Endodermal cell (in vitro differentiated cells): Measurements from ENCODE around the gene TMEM134. TPM values are rescaled to one million over a fixed set of nuclear protein-coding genes. Genes with fewer than 3 reads are reported as not detected.
"Not testable (repeated sequence)": the region's sequence is repeated elsewhere in the genome, so short reads cannot be mapped to it uniquely, and the experiment has no call there.

Source experiments
- DNase-seq: peaks from one replicate; pipeline ENCODE4 v3.0.0-alpha.2; 2017
- H3K27ac ChIP-seq: 2 replicates; pipeline ENCODE4 v1.5.1; 2013; ENCODE audit warnings: mild to moderate bottlenecking, low read depth, low read length, moderate library complexity
- H3K27me3 ChIP-seq: 2 replicates; pipeline ENCODE4 v1.6.1; 2013; ENCODE audit warnings: mild to moderate bottlenecking, low read length, moderate library complexity; ENCODE audit not compliant: insufficient read depth, control insufficient read depth, poor library complexity, severe bottlenecking
- H3K36me3 ChIP-seq: 2 replicates; pipeline ENCODE4 v1.7.0; 2013; ENCODE audit warnings: mild to moderate bottlenecking, low read length, moderate library complexity; ENCODE audit not compliant: control insufficient read depth, insufficient read depth
- H3K4me1 ChIP-seq: one replicate; pipeline ENCODE4 v1.7.0; 2013; ENCODE audit warnings: low read length; ENCODE audit not compliant: control insufficient read depth, insufficient read depth
- H3K4me3 ChIP-seq: 2 replicates; pipeline ENCODE4 v1.5.1; 2013; ENCODE audit warnings: mild to moderate bottlenecking, low read length, moderate library complexity
- H3K9ac ChIP-seq: 2 replicates; pipeline ENCODE4 v1.6.1; 2013; ENCODE audit warnings: mild to moderate bottlenecking, low read length, moderate library complexity; ENCODE audit not compliant: poor library complexity, severe bottlenecking; ENCODE audit errors: extremely low read depth
- H3K9me3 ChIP-seq: 2 replicates; pipeline ENCODE4 v1.6.1; 2013; ENCODE audit warnings: mild to moderate bottlenecking, low read length, moderate library complexity; ENCODE audit not compliant: control insufficient read depth
- H3K27ac Mint-ChIP-seq: 2 replicates; pipeline ENCODE4 v1.8.0; 2020; ENCODE audit warnings: mixed read lengths
- H3K27me3 Mint-ChIP-seq: 2 replicates; pipeline ENCODE4 v1.8.0; 2021; ENCODE audit warnings: mild to moderate bottlenecking, mixed read lengths; ENCODE audit not compliant: insufficient read depth
- H3K36me3 Mint-ChIP-seq: 2 replicates; pipeline ENCODE4 v1.8.0; 2020; ENCODE audit warnings: low read depth, mixed read lengths
- H3K4me1 Mint-ChIP-seq: 2 replicates; pipeline ENCODE4 v1.8.0; 2020; ENCODE audit warnings: mixed read lengths
- H3K4me3 Mint-ChIP-seq: 2 replicates; pipeline ENCODE4 v1.8.0; 2020; ENCODE audit warnings: mild to moderate bottlenecking, moderate library complexity, mixed read lengths
- H3K9me3 Mint-ChIP-seq: 2 replicates; pipeline ENCODE4 v1.8.0; 2020; ENCODE audit warnings: mild to moderate bottlenecking, mixed read lengths
- CTCF ChIP-seq: fragments of 200-600 bp; sonication (generic); conservative IDR thresholded peaks from 2 replicates; pipeline ENCODE4 v1.5.0; 2021; ENCODE audit warnings: antibody characterized with exemption, mild to moderate bottlenecking
- WGBS, 2 experiments: methylation state at CpG; one replicate each; pipeline versions ENCODE4 v1.1.5 to v1.1.7; 2013; ENCODE audit warnings: missing lambda C conversion rate in 2 of 2, mixed read lengths in 1 of 2; ENCODE audit not compliant: insufficient coverage in 1 of 2, insufficient read length in 1 of 2; 5-methylcytosine and 5-hydroxymethylcytosine counted together
- total RNA-seq, 2 donors: library from RNA; stranded (reverse); fragmentation: NEBNext Ultra II Directional in 1 of 2; extraction: Animal tissue kit (Norgen Biotek cat#: 25700) in 1 of 2; gene quantifications; 2 replicates in 1 of 2; 3 replicates in 1 of 2; pipeline ENCODE4 v1.2.1, GENCODE V29; 2021

Gene TMEM134
- total RNA-seq, 2 donors from 2014 or later = 67.4 to 87.8 TPM

- no peak for DNase-seq
- H3K27me3 ChIP-seq = no peaks in the 10 kb centered on the region
- 83 to 94% methylated on average over 10 to 19 of the region's 19 CpGs for WGBS, 2 experiments
- H3K4me3 ChIP-seq = peak overlapping the region; percentile 85
- Mint-ChIP-seq H3K27me3 (peaks cover 24% of the 10 kb centered on the region), H3K36me3 (peaks cover 2% of the 10 kb centered on the region), H3K27ac (peak overlapping the region; percentile 78), H3K4me3 (peak overlapping the region; percentile 70), H3K4me1 (peaks cover 3% of the 10 kb centered on the region), H3K9me3 (peaks cover 6% of the 10 kb centered on the region)
- peak overlapping the region; percentile 35 for H3K9ac ChIP-seq
- no peak overlapping the region for H3K27ac ChIP-seq
- H3K4me1 ChIP-seq = no peaks in the 10 kb centered on the region
- H3K36me3 ChIP-seq = no peaks in the 10 kb centered on the region
- TF ChIP-seq CTCF = no peak
- no peaks in the 10 kb centered on the region for H3K9me3 ChIP-seq
These were observed 13.3 kb upstream of the TMEM134 start for GRCh38 chr11:67482275-67482826.

GRCh38 chr11:67477344-67478050 lies 8.4 kb upstream of the TMEM134 start:
- H3K4me1 Mint-ChIP-seq, DNase-seq: not testable (repeated sequence)
- WGBS, 2 experiments = 90 to 97% methylated on average over 3 to 12 of the region's 16 CpGs

GRCh38 chr11:67476692-67477091 lies 7.6 kb upstream of the TMEM134 start:
- peaks cover 14% of the 10 kb centered on the region for H3K9me3 Mint-ChIP-seq
- not testable (repeated sequence) for DNase-seq, H3K9me3 ChIP-seq, H3K27ac Mint-ChIP-seq, H3K4me3 Mint-ChIP-seq, H3K27me3 ChIP-seq, H3K27me3 Mint-ChIP-seq, H3K27ac ChIP-seq, H3K36me3 Mint-ChIP-seq, H3K36me3 ChIP-seq, H3K4me3 ChIP-seq, H3K4me1 ChIP-seq, H3K9ac ChIP-seq, H3K4me1 Mint-ChIP-seq
- 87 to 96% methylated on average over 9 to 10 of the region's 10 CpGs for WGBS, 2 experiments

More at GRCh38 chr11:67477344-67478050, 8.4 kb upstream of the TMEM134 start:
- not testable (repeated sequence) for H3K4me3 Mint-ChIP-seq, H3K9ac ChIP-seq, H3K36me3 ChIP-seq, H3K27ac ChIP-seq, H3K4me1 ChIP-seq, H3K9me3 ChIP-seq, H3K27me3 ChIP-seq, H3K27ac Mint-ChIP-seq, H3K4me3 ChIP-seq, H3K27me3 Mint-ChIP-seq, H3K36me3 Mint-ChIP-seq
- H3K9me3 Mint-ChIP-seq = peaks cover 14% of the 10 kb centered on the region

- no peak overlapping the region for H3K27ac ChIP-seq
- no peak overlapping the region for H3K4me3 Mint-ChIP-seq
- no peaks in the 10 kb centered on the region for H3K36me3 Mint-ChIP-seq
- H3K27ac Mint-ChIP-seq = no peak overlapping the region
- no peaks in the 10 kb centered on the region for H3K27me3 ChIP-seq
- no peak overlapping the region for H3K9ac ChIP-seq
- H3K9me3 Mint-ChIP-seq = peaks cover 12% of the 10 kb centered on the region
- TF ChIP-seq CTCF = no peak
- H3K36me3 ChIP-seq = no peaks in the 10 kb centered on the region
- WGBS, 2 experiments = 68 to 91% methylated on average over 5 to 7 of the region's 7 CpGs
- H3K27me3 Mint-ChIP-seq = no peaks in the 10 kb centered on the region
- peak; percentile 45 for DNase-seq
- peaks cover 6% of the 10 kb centered on the region for H3K4me1 Mint-ChIP-seq
- H3K4me1 ChIP-seq = no peaks in the 10 kb centered on the region
- H3K4me3 ChIP-seq = no peak overlapping the region
- H3K9me3 ChIP-seq = no peaks in the 10 kb centered on the region
These were observed 3.8 kb upstream of the TMEM134 start for GRCh38 chr11:67472882-67473281.
